ENCODE measurements around the gene MYBPC3.
A peak's percentile ranks its signal among the peaks of the same experiment; 100 is the strongest.
"Not testable (repeated sequence)": the region's sequence is repeated elsewhere in the genome, so short reads cannot be mapped to it uniquely, and the experiment has no call there.

The MYBPC3 gene

GRCh38 chr11:47336595-47336994 is 15.9 kb downstream of the MYBPC3 start:
- DNase-seq = no peak

- no peak for DNase-seq
Observed at GRCh38 chr11:47335733-47336132, 16.8 kb downstream of the MYBPC3 start.

DNA sequence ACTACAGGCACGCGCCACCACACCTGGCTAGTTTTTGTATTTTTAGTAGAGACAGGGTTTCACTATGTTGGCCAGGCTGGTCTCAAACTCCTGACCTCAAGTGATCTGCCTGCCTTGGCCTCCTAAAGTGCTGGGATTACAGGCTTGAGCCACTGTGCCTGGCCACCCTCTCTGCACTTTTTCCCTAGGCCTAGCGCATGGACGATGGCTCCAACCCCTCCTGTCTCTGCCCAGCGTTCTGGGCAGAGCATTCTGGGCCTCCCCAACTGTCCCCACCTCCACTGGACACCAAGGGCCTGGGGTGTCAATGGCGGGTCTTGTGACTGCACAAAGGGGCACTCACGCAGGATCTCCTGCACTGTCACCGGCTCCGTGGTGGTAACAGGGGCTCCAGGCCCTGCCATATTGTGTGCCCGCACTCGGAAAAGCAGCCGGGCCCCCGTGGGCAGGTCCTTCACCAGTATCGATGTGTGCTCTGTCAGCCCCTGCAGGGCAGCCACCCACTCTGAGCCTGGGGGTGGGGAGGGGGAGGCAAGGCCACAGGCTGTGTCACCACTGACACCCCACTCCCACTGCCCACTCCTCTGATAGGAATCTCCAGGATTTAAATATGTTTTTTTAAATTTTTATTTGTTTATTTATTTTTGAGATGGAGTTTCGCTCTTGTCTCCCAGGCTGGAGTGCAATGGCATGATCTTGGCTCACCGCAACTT is 17.6 kb downstream of the MYBPC3 start:
- DNase-seq = not testable (repeated sequence)

DNA sequence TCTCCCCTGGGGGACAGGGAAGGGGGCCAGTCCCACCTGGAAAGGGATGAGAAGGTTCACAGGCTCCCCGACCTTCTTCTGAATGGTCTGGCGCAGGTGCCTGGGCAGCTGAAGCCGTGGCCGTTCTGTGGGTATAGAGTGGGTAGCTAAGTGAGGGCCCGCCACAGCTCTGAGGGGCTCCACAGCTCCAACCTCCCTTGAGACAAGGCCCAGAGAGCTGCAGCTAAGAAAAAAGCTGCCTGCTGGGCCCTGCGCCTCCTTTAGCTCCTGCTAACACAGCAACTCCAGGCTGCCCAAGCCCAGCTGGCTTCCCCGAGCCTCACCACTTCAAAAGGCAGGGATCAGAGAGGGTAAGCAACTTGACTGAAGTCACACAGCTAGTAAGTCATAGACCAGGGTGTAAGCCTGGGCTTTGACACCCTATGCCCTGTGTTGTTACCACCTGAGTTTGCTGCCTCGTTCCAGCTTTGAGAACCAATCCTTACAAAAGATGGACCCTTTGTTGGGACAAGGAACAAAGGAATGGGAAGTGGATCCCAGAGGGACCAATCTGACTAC is 18.5 kb downstream of the MYBPC3 start:
- DNase-seq = no peak

DNA sequence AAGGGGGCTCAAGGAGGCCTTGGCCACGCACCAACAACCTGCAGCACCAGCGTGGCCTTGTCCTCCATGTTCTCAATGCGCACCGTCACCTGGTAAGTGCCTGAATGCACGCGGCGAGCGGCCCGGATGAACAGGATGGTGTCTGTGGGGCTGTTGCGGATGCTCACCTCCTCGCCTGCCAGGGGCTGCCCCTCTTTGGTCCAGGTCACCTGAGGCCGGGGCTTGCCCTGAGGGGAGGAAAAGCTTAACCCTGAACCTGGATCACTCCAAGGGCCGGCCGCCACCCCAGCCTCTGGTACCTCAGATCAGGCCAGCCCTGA is 19.0 kb downstream of the MYBPC3 start:
- no peak for DNase-seq

- DNase-seq = no peak
Observed at GRCh38 chr11:47332791-47333525, 19.5 kb downstream of the MYBPC3 start.

- DNase-seq = no peak
Observed at GRCh38 chr11:47332303-47332711, 20.2 kb downstream of the MYBPC3 start.

DNA sequence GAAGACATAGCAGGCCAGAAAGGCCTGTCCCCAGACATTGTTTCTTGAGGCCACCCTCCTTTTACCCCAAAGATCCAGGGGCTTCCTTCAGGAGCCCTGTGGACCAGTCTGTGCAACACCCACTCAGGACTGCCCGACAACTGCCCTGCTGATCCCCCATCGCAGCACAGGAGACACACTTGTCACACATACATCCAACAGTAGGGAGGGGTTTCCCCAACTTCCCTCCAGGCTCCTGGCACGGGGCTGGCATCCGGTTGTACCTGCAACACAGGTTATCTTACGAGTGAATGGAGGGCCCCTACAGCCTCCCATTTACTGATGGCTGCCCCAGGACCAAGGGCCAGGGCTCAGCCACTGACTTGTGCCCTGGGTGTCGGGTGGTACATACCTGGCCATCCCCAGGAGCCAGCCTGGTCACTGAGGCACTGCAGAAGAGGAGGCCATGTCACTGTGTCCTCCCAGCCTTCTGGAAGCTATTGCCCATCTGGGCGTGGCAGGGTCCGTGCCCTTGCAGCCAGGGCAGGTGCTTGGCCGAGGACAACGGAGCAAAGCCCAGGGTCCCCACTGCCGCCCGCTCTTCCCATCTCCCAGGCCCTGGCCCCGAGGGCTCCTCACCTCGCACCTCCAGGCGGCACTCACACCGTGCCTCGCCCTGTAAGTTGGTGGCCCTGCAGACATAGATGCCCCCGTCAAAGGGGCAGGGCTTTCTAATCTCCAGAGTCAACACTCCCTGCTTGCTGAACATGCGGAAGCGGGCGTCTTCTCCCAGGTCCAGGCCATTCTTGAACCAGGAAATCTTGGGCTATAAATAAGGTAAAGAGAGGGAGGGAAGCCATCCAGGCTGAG is 20.8 kb downstream of the MYBPC3 start:
- no peak for DNase-seq

GRCh38 chr11:47329987-47330931 is 22.2 kb downstream of the MYBPC3 start:
- no peak for DNase-seq

GRCh38 chr11:47329431-47329986 is 23.0 kb downstream of the MYBPC3 start:
- no peak for DNase-seq

GRCh38 chr11:47328449-47329390 is 23.8 kb downstream of the MYBPC3 start:
- peak; percentile 2 to 19 for DNase-seq

- no peak for DNase-seq
Observed at GRCh38 chr11:47327949-47328348, 24.6 kb downstream of the MYBPC3 start.

DNA sequence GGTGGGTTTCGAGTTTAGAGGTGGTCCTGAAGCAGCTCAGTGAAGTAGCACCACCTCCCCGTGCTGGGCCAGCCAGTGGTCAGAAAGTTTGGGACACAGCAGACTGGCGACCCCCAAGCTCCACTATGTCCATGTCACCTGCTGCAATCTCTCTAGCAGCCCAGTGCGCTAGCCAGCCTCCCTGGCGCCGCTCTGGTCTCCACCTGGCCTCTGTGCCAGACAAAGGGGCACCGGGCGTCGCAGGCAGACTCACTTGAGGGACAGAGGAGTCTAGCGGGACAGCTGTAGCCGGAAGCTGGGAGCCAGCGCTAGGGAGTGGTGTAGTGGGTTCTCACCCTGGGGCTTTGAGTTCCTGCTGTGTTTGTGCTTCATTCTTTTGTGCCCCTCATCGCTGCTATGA is 25.5 kb downstream of the MYBPC3 start:
- DNase-seq = no peak

DNA sequence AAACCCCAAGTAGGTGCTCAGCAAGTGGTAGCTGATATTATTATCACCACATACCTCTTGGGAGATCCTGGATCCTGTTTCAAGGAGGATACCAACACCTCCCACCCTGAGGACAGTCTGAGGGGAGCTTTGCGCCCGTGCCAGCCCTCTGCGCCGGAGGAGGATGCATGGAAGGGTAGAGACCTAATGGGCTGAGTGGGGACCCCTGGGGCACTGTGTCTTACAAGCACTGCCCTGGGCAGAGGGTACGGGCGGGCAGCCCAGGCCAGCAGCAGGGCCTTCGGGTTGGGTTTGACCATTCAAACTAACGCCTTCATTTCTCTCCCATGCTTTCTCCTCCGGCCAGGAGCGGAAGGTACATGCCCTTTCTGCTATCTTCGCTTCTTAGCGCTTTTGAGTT is 26.3 kb downstream of the MYBPC3 start:
- DNase-seq = no peak

DNA sequence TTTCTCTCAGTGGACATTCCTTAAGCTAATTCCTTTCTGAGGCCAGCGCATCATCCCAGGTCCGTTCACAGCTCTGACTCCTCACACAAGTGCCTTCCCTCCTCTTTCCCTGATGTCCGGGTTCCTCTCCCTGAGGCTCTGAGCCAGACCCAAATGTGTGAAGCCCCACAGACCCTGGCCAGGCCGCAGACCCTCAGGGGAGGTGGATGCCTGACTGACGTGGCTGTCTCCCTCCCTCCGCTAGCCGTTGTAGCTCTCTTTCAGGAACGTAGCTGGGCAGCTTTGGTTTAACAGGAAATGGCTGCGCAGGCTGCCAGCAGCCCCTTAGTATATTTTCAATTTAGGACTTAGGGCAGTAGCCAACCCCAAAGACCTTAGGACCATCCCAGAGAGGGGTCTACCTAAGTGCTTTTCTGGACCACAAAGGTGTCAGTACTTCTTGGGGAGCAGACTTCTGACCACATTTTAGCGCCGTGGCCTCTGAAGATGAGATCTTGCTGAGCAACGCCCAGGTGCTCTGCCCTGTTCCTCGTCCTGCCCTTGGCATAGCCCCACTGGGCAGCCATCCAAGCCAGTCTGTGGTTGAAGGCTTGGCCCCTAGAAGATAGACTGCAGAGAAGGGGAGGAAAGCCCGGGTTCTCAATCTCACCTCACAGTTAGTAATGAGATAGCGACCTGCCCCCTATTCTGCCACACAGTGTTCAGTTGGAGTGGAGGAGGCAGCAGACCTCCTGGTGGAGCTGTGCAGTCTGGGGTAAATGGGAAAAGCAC is 27.0 kb downstream of the MYBPC3 start:
- DNase-seq = no peak

- no peak for DNase-seq
Observed at GRCh38 chr11:47324520-47324919, 28.0 kb downstream of the MYBPC3 start.

- DNase-seq = no peak
Observed at GRCh38 chr11:47318166-47318565, 34.3 kb downstream of the MYBPC3 start.

DNA sequence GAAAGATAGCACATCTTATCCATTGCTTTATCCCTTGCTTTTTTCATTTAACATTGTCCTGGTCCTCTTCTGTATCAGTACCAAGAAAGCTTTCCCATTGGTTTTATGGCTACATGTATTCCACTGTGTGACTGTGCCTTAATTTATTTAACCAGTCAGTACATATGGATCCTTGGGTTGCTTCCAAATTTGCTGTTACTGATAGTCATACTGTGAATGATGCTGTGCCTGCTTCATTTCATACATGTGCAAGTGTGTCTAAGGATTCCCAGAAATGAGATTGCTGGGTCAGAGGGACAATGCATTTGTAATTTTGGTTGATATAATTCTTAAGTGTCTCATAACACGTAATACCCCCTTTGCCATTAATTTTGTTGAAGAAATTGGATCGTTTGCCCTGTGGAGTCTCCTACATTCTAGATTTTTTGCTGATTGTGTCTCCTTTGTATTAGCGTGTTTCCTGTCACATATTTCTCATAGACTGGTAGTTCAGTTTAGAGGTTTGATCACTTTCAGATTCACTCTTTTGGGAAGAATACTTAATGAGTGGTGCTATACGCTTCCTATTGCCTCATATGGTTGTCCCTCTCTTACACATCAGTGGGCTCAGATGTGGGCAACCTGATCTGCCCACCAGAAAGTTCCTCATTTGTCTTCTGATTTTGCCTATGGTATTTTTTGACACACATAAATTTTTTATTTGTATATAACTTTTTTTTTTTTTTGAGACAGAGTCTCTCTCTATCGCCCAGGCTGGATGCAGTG is 35.3 kb downstream of the MYBPC3 start:
- no peak for DNase-seq

GRCh38 chr11:47316501-47316900 is 36.0 kb downstream of the MYBPC3 start:
- DNase-seq = not testable (repeated sequence)
